Non-pigmented ciliary epithelial cell (primary cell): ENCODE data around the gene C5AR1.
"Not testable (repeated sequence)": the region's sequence is repeated elsewhere in the genome, so short reads cannot be mapped to it uniquely, and the experiment has no call there.

ENCODE experiments used
- DNase-seq: peaks from one replicate; pipeline ENCODE4 v3.0.0-alpha.2; 2010; ENCODE audit warnings: low read depth

Gene C5AR1

GRCh38 chr19:47365455-47365854, 55.8 kb downstream of the C5AR1 start:
- DNase-seq = not testable (repeated sequence)

- DNase-seq = peak; percentile 48
Observed at GRCh38 chr19:47370045-47370611, 60.5 kb downstream of the C5AR1 start.

GRCh38 chr19:47371261-47371660, 61.6 kb downstream of the C5AR1 start:
- DNase-seq = no peak
